ENCODE results near the gene TAAR5.
"Not testable (repeated sequence)": the region's sequence is repeated elsewhere in the genome, so short reads cannot be mapped to it uniquely, and the experiment has no call there.

TAAR5 gene

GRCh38 chr6:132569170-132569569 lies 20.4 kb downstream of the TAAR5 start:
- DNase-seq: no peak

DNA sequence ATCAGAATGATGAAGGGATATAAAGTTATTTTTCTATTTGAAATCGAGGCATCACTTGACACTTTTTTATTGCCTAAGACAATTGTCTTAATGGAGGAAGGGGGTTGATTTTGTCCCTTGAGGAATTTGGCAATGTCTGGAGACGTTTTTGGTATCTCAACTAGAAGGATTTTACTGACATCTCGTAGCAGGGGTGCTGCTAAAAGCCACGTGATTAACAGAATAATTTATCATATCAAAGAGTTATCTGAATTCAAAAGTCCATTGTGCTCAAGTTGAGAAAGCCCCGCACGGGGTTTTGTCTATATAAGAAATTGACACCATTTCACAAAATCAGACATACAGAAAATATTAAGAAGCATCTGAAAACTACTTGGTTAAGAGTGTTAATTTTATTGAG lies 20.9 kb downstream of the TAAR5 start:
- DNase-seq: no peak

- DNase-seq: no peak
Observed at GRCh38 chr6:132567566-132567965, 22.0 kb downstream of the TAAR5 start.

- DNase-seq: no peak
Observed at GRCh38 chr6:132566404-132566803, 23.1 kb downstream of the TAAR5 start.

GRCh38 chr6:132560087-132560486 lies 29.5 kb downstream of the TAAR5 start:
- DNase-seq: not testable (repeated sequence)

- no peak for DNase-seq
Observed at GRCh38 chr6:132552372-132552771, 37.2 kb downstream of the TAAR5 start, which contains the start of gene TAAR8. Gene TAAR8 (plus strand): TSS chr6:132552672. CDS start chr6:132552693, 21 bp downstream.

DNA sequence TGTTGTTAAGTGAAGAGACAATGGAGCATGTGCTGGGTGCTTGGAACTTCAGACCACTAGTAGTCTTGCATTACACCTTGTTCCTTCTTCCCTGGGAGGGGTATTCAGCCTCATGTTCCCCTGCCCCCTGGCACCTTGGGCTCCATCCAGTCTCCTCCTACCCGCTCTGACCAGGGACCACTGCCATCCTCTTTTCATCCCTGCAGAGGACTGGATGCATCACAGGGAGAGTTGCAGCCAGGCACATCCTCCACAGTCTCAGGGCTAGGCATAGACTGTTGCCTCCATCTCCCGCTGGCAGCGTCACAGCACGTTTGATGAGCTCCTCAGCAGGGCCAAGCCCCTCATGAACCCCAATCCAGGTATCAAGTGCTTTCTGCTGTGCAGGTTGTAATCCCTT lies 38.3 kb downstream of the TAAR5 start:
- DNase-seq: no peak

DNA sequence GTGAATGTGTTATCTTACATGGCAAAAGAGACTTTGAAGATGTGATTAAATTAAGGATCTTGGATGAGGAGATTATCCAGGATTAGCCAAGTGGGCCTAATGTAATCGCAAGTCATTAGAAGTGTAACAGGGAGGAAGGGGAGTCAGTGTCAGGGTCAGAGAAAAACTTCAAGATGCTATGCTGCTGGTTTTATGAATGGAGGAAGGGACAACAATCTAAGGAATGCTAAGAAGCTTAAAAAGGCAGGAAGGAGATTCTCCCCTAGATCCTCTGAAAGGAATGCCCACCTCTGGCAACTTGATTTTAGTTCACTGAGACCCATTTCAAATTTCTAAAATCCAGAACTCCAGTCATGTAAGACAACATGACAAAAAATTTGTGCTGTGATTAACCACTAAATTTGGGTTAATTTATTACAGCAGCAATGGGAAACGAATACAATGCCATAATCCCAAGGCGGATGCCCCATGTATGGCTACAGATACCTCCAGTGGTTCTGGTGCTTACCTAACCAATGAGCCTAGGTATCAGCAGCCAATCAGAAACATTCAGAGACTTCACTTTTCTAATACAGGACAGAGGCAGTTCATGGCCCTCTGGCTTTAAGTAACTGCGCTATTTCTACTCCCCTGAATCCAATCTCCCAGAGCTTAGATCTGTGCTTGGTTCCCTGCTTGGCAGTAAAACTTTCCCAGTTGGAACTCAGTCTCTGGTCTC lies 40.6 kb downstream of the TAAR5 start:
- DNase-seq: no peak

DNA sequence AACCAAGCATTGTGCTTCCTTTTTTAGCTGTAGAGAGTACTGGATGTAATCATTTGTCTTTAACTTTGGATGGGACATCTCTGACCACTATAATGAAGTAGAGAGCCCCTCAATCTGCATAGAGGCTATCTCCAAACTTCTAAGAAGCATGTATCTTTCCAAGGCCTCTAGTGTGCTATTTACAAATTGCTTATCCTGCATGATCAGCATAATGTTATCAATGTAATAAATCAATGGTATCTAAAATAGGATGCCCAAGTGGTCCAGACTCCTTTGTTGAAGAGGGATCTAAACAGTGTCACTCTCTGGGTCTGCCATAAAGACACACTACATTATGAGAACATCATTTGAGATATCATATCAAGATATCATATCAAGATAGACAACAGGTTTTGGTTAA lies 44.7 kb downstream of the TAAR5 start:
- no peak for DNase-seq
